ENCODE data around the gene TUB.

The TUB gene

DNA sequence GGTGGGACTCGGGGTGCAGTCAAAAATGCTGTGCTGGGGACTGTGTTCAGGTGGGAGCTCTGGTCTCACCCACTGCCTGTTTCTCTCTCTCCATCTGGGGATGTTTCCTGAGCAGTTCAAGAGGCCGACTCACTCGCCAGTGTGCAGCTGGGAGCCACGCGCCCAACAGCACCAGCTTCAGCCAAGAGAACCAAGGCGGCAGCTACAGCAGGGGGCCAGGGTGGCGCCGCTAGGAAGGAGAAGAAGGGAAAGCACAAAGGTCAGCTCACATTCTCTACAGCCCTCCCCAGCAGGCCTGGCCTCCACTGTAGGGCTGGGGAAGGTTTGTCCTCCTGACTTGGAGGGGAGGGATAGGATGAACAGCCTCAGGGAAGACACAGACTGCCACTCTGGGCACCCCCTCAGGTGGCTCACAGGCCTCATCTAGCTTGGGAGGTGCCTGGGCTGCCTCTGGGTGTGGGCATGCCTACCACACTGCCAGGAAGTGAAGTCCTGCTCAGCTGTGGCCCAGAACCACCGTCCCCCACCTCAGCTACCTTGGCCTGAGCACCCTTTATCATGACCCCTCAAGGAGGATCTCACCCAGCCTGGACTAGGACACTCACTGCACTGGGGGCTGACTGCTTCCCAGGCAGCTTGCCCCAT lies 13.0 kb downstream of the TUB start:
- no peak for DNase-seq

DNA sequence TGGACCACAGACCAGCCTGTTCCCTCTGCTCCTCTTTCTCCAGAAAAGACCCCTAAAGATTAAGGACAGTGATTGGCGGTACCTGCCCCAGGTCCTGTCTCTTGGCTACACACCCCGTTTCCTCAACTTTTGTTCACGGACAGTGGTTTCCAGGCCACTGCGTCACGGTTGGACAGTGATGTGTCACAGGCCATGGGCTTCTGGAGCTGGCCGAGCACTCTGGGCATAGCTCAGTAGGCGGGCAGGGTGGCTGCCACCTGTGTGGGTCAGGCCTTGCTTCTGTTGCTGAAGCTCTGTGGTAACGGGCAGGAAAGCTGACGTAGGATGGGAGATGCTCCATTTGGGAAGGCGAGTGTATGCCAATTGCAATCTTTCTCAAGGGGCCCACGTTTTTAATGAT lies 13.6 kb downstream of the TUB start:
- DNase-seq: no peak

DNA sequence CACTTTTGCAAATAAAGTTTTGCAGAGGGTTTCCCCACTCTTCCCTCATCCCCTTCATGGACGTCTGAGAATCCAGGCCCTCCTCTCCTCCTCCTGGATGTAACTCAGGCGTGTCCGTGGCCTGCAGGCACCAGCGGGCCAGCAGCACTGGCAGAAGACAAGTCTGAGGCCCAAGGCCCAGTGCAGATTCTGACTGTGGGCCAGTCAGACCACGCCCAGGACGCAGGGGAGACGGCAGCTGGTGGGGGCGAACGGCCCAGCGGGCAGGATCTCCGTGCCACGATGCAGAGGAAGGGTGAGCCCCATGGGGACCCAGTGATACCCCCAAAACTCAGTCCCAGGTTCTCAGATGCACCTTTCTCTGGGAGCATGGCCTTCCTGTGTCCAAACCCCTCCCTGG lies 14.4 kb downstream of the TUB start:
- DNase-seq: no peak

DNA sequence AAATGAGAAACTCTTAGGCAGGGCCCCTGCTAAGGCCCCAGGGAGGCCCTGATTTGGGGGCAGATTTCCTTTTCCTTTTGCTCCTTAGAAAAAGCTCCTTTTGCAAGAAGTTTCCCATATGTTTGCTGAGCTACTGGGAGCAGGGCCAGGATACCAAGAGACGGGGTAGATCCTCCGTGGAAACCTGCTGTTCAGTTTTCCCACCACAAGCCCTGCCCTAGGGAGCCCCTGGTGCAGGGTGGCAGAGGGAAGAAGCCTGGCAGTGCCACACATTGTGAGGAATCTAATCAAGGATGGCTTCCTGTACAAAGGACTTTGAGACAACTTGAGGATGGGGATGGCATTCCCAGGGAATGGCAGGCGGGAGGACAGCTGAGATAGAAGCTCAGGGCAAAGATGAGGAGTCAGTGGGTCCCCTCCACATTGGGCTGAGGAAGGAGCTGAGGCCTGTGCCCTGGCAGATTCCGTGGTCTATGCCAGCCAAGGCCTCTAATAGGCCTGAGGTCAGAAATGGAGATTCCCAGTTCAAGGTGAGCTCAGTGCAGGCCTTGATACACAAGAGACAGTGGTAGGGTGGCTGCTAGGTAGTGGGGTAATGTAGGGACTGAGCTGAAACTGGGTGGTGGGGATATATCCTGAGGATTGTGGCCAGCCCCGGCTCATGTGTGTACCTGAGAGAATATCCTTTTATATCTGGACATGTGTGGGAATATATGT lies 15.0 kb downstream of the TUB start:
- no peak for DNase-seq

DNA sequence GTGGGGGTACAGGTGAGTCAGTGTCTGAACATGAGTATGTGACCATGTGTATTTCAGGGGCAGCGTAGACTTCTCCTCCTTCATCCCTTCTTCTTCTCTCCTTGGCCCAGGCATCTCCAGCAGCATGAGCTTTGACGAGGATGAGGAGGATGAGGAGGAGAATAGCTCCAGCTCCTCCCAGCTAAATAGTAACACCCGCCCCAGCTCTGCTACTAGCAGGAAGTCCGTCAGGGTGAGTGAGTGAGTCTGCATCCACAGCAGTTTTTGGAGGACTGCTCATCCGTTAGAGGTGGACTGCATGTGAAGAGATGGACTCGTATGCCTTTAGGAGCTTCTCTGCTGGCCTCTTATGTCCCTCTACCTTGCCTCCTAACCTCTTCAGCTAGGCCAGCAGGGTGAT lies 15.6 kb downstream of the TUB start:
- DNase-seq: no peak

DNA sequence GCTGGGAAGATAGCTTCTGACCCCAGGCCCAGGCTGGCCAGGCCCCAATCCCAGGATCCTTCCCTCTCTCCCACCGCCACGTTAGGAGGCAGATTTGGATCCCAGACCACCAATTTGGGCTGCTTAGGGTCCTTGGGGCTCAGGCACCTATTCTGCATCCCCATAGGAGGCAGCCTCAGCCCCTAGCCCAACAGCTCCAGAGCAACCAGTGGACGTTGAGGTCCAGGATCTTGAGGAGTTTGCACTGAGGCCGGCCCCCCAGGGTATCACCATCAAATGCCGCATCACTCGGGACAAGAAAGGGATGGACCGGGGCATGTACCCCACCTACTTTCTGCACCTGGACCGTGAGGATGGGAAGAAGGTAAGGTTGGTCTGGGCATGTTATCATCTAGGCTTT lies 16.1 kb downstream of the TUB start:
- DNase-seq: no peak

DNA sequence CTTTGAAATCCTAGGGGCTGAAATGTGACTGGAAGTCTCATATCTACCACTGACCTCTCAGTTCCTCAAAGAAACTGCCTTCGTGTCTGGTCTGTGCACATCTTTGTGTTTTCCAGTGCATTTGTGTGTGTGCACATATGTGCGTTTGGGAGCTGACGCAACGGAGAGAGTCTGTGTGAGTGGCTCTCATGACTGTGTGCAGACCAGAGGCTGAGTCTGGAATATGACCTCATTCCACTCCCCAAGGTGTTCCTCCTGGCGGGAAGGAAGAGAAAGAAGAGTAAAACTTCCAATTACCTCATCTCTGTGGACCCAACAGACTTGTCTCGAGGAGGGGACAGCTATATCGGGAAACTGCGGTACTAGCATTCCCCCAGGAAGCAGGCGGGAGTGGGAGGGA lies 16.5 kb downstream of the TUB start:
- no peak for DNase-seq

DNA sequence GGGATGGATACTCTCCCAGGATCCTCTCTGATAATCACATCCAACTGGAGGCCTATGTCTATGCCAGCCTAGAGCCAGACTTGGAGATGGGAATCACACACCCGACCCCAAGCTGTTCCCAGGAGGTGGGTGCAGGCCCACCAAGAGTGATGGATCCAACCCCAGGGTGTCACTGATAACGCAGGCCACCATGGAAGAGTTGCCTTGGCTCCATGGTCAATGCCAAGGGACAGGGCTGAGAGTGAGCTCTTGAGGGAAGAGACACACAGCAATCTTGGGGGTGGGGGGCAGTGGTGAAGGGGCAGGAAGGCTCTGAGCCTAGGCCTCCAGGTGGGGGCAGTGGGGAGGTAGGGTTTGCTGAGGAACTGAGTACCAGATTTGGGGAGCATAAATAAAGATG lies 16.9 kb downstream of the TUB start:
- no peak for DNase-seq

DNA sequence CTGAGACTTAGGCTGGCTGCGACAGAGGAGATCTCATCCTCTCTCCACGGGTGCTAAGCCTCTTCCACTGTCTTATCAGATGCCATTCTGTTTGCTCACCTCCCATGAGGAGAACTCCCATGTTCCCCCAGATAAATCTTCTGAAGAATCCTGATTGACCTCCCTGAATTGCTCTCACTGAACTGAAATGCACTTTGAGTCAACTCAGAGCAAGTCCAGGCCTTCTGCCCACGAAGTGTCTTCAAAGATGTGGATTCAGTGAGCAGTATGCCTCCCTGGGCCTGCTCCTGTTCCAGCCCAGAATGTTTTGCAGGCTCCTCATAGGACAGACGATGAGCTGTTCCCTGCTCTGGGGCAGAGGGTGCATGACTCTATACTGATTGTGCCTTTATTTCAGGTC lies 17.4 kb downstream of the TUB start:
- DNase-seq: no peak

DNA sequence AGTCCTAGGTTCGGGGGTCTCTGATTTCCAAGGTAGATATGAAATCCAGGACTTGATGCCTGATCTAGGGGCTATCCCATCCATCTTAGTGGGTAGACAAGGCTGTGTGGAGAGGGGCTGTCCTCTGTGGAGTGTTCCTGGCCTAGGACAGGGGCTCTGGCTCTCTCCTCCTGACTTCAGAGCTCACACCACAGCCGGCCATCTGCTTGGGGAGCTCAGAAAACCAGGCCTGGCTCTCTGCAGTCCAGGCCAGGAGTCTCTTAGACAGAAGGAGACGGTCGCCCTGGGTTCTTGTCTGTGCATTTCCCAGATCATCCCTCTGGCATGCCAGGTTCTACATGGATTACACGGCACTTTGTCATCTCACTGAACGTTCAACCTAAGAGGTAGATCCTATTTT lies 17.9 kb downstream of the TUB start:
- DNase-seq: no peak

DNA sequence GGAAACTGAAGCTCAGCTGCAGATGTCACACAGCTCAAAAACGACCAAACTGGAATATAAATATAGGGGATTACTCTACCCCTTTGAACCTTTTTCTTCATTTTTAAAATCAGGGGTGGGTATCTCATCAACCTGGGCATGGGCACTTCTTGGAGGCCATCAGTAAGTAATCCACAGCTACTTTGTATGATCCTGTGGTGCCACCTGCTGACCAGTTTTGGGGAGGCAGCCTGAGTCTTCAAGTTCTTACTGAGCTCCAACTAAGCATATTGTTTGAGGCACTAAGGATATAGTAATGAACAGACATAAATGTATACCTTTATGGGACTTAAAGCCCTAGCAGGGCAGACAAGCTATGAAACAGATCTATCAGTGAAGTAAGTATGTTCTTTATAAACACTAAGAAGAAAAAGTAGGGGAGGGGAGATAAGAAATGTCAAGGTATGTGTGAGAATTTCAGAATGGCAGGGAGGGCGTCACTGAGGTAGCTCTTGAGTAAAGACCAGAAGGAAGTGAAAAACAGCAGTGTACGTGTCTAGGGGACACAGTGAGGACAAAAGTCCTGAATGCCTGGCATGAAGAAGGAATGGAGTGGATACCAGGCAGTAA lies 18.4 kb downstream of the TUB start:
- DNase-seq: peak; percentile 19

DNA sequence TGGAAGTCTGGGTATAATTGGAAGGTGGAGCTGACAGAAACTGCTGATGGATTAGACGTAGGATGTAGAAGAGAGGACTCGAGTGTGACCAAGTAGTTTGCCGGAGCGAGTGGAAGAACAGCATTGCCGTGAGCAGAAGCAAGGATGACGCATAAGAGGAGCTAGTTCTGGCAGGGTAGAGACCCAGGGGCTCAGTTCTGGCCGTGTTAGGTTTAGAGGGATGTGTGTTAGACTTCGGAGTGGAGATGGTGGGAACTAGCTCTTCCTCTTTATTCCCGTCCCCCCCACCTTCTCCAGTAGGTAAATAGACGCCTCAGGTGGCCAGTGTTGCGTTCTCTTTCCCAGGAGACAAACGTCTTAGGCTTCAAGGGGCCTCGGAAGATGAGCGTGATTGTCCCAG lies 19.1 kb downstream of the TUB start:
- DNase-seq: no peak

DNA sequence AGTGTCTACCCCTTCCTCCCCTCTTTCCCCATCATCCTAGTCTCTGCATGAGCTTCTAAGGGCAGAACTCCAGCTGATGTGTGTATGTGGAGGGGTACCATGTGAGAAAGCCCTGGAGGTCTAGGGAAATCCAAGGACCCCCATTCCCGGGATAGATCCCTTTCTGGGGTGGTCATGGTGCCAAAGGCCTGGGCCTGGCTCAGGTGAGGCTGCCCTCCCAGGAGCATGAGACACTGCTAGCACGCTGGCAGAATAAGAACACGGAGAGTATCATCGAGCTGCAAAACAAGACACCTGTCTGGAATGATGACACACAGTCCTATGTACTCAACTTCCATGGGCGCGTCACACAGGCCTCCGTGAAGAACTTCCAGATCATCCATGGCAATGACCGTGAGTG lies 19.6 kb downstream of the TUB start:
- DNase-seq: no peak

DNA sequence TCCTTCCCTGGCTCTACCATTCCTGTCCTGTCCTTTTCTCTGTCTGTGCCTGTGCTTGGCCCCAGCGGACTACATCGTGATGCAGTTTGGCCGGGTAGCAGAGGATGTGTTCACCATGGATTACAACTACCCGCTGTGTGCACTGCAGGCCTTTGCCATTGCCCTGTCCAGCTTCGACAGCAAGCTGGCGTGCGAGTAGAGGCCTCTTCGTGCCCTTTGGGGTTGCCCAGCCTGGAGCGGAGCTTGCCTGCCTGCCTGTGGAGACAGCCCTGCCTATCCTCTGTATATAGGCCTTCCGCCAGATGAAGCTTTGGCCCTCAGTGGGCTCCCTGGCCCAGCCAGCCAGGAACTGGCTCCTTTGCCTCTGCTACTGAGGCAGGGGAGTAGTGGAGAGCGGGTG lies 20.4 kb downstream of the TUB start:
- DNase-seq: no peak

DNA sequence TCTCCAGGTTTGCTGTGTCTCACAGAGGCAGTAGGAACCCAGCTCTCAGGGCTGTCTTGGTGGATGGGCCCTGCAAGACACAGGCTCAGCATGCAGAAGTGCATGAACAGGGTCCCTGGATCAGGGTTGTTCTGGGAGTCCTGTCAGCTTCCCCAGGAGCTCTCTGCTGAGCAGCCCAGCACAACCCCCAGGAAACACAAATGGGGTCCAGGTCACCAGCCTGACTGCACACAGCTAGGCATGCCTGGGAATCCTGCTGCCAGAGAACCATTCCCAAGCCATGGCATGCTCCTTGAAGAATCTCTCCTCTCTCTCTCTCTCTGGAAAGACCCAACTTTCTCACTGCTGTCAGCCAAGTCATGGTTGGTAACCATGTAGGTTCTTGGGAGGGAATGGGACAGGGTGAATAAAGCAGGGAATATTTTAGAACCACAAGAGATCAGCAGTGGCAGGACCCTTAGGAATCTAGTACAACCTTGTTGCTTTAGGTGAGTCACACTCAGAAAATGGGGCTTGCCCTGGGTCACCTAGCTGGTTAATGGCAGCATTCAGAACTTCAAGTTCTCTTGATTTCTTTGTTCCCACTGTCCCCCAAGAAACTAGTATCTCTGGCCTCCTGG lies 21.4 kb downstream of the TUB start:
- DNase-seq: no peak

DNA sequence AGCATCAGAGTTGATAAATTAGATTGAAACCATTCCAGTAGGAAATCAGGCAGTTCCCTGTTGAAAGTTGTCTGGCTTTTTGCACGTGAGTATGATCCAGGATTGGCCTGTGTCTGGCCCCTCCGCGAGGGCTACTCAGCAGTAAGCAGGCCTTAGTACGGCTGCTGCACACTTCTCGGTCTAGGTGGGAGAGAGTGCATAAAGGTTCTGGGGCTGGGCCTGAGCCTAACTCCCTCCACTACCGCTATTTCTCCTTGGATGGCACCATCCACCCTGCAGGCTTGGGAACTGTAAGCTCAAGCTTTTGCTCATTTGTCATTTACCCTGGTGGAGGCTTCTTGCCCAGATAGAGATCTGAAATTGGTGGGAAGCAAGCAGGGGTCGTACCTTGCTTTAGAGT lies 22.0 kb downstream of the TUB start:
- DNase-seq: no peak

DNA sequence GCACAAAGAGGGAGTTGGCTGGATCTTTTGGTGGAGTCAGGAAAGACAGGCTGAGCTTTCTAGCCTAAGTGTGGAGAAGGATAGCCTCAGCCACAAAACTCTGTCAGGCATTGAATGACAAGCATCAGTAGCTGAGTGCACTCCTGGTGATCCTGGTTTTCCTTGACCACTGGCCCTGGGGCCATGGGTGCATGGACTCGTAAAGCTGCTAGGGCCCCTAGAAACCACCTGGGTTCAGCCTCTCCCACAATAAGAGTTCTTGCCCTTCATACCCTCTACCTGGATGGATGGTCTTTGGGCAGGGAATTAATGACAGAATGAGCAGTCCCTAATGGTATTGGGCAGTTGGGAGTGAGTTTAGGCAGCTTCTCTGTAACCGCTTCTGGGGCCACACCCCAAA lies 22.9 kb downstream of the TUB start:
- no peak for DNase-seq

DNA sequence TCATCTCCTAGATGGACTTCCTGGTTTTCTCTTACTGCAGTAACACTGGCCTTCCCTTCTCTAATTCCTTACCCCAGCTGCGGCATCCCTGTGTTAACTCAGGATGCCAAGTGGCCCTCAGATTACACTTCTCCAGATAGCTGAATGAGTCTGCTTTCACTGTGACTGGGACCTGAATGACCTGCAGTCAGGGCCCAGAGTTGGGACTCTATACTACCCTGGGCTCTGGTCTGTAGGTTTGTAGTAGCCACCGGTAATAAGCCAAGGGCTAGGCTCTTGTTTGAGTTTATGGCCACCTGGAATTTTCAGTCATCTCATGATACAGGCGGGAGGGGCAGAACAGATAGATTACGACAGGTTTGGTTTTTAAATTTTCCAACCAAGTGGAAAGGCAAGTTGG lies 24.1 kb downstream of the TUB start:
- no peak for DNase-seq

DNA sequence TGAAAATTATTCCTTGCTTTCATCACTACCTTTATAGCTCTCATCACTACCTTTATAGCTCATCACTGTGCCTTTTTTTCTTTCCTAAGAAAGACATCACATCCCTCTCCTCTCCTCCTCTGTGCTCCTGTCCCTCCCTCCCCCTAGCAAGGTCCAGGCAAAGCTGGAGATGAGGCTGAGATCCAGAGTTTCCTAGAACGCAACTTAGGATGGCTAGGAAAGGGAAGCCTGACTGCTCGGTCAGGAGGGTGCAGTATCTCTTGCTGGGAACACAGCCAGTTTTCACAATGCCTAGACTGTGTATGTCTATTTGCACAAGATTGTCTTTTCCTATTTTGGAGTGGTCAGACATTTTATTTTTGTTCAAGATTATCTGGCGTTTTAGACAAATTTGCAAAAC lies 24.7 kb downstream of the TUB start:
- no peak for DNase-seq

DNA sequence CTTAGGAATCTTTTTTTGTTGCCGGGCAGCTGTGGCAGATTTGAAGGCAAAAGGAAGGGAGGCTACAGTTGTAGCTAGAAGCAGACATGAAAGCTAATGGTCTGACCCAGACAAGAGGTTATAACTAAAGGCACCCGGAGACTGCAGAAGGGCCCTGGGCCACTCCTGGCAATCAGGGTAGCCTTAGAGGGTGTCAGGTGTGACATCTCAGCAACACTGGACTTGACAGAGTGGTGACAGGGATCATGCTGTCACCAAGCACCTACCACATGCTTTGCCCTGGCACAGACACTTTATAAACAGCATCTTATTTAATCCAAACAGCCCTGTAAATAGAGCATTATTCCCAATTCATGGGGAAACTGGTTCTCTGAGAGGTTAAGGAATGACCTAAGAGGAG lies 25.7 kb downstream of the TUB start:
- DNase-seq: no peak

DNA sequence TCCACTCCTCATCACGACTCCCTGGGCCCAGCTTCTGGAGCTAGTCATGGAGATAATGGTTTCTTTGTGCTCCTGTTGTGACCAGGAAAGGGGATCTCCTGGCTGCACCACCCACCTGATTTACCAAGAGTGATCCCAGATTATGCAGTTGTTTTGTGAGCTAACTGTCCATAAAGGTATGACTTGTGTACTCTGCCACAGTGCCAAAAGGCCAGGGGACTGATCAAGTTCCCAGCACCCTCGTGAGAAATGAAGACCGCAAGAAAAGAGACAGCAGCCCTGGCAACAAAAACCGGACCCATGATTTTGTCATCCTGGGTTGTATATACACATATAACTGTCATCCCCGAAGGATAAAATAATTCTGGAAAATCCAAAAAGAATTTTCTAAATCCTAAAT lies 26.6 kb downstream of the TUB start:
- DNase-seq: no peak

DNA sequence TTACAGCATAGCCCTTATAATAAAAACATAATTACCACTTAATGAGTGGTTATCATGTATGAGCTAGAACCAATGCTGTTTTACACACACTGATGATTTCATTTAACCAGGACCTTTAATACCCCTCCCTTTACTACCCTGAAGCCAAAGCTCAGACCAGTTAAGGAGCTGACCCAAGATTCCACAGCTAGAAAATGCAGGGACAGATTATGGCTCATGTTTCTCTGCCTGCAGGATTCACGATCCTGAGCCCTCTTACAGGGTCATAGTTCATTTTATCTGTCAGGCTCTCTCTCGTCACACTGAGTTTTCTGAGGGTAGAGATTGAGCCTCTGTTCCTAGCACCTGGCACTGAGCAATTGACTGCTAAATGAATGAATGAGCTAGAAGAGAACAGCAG lies 27.4 kb downstream of the TUB start:
- no peak for DNase-seq

DNA sequence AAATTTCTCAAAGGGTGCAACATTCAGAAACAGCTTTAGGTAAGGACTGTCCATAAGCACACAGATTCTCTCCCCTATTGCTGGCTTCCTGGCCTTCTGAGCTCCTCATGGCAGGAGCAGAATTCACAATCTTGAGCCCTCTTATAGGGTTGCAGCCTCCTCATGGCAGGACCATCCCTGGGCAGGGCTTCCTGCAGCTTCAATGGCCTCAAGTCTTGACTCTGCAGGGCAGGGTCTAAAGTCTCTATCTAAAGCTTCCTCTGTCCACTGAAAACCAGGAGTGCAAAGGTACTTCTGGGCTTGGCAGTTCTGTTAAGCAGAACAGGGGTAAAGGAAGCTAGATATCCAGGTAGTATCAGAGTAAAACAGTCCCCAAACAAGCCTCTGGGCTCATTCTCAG lies 28.7 kb downstream of the TUB start:
- DNase-seq: no peak

DNA sequence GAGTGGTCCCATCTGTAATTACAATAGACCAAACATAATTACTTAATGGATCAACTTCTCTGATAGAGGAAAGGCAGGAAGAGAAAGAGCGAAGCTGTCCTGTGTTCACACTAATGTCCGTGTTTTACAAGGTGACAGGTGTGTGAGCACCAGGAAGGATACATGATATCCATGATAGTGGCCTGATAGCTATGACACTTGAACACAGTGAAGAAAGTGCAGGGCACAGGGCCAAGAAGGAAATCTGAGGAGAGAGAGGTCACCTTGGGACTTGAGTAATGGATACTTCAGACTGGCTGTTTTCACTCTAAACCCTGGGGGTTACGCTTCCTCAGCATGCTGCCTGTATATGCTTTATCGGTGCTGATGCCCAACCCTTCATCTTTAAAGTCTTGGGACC lies 29.4 kb downstream of the TUB start:
- no peak for DNase-seq

Data from NCI-H1092 (cell line).